NB4 (cell line): ENCODE measurements around the gene SYVN1.

Experiments
- MYC ChIP-seq: IDR thresholded peaks from 2 replicates; pipeline ENCODE4 v1.6.1; 2011; ENCODE audit warnings: low read depth, low read length
- POLR2A ChIP-seq: IDR thresholded peaks from 2 replicates; pipeline ENCODE4 v1.6.1; 2011; ENCODE audit warnings: mild to moderate bottlenecking; ENCODE audit not compliant: insufficient read length; ENCODE audit errors: extremely low read depth
- TF ChIP-seq, protein P1 (sequence below): IDR thresholded peaks from one replicate; pipeline ENCODE4 v1.5.1; 2012; ENCODE audit warnings: low read depth, low read length
- TF ChIP-seq, protein P2 (sequence below): IDR thresholded peaks from 2 replicates; pipeline ENCODE4 v1.6.1; 2011; ENCODE audit warnings: low read depth, low read length

DNA sequence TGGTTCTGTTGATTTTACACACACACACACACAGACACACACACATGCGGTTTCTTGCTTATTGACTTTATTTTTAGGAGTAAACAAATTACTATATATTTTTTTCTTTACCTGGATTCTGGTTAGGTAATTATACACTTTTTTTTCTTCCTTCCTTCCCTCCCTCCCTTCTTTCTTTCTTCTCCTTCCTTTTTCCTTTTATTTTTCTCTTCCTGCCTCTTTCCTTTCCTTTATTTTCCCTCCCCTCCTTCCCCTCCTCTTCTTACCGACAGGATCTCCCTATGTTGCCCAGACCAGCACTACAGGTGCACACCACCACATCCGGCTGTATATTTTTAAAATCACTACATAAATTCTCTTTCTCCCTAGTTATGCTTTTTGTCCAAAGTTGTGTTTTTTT lies 32.6 kb upstream of the SYVN1 start:
- TF ChIP-seq, protein P1, sequence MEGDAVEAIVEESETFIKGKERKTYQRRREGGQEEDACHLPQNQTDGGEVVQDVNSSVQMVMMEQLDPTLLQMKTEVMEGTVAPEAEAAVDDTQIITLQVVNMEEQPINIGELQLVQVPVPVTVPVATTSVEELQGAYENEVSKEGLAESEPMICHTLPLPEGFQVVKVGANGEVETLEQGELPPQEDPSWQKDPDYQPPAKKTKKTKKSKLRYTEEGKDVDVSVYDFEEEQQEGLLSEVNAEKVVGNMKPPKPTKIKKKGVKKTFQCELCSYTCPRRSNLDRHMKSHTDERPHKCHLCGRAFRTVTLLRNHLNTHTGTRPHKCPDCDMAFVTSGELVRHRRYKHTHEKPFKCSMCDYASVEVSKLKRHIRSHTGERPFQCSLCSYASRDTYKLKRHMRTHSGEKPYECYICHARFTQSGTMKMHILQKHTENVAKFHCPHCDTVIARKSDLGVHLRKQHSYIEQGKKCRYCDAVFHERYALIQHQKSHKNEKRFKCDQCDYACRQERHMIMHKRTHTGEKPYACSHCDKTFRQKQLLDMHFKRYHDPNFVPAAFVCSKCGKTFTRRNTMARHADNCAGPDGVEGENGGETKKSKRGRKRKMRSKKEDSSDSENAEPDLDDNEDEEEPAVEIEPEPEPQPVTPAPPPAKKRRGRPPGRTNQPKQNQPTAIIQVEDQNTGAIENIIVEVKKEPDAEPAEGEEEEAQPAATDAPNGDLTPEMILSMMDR: no peak
- TF ChIP-seq POLR2A (no peak), MYC (no peak)
- TF ChIP-seq, protein P2, sequence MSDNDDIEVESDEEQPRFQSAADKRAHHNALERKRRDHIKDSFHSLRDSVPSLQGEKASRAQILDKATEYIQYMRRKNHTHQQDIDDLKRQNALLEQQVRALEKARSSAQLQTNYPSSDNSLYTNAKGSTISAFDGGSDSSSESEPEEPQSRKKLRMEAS: no peak
